Panc1 (cell line): ENCODE measurements around the gene RFPL1.

ENCODE experiments used
- CTCF ChIP-seq: fragments of 450-650 bp; IDR thresholded peaks from 2 replicates; pipeline ENCODE4 v1.5.1; 2017; ENCODE audit warnings: mild to moderate bottlenecking
- POLR2AphosphoS5 ChIP-seq: IDR thresholded peaks from 2 replicates; pipeline ENCODE4 v1.6.1; 2012; ENCODE audit warnings: mild to moderate bottlenecking, low read depth, low read length, moderate library complexity
- SIN3A ChIP-seq: IDR thresholded peaks from 2 replicates; pipeline ENCODE4 v1.6.1; 2012; ENCODE audit warnings: low read depth, mild to moderate bottlenecking, low read length, moderate library complexity, borderline replicate concordance; ENCODE audit not compliant: insufficient read depth

- TF ChIP-seq CTCF (no peak), SIN3A (no peak), POLR2AphosphoS5 (no peak)
Measured at GRCh38 chr22:29433856-29434255, 4.5 kb upstream of the RFPL1 start.
